ENCODE measurements around the gene ZFAND2A.
"Not testable (repeated sequence)": the region's sequence is repeated elsewhere in the genome, so short reads cannot be mapped to it uniquely, and the experiment has no call there.

Gene ZFAND2A

DNA sequence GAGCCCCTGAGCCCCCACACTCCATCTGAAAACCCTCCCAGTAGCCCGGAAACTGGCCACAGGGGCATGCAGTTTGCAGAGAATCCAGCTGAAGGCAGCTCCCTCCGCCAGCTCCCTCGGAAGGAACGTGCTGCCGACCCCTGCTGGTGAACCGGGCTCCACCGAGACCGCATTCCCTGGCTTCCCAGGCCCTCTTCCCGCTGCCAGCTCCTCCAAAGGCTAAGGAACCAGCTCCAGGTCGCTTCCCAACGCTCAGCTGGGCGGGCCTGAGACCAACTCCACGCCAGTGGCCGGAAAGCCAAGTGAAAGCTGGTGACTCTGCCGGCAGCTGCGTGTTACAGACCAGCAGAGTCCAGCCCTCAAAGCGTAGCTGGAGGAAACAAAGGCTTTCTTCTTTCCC, 36.3 kb downstream of the ZFAND2A start:
- peak; percentile 10 for DNase-seq (ENCODE audit: low read depth)

DNA sequence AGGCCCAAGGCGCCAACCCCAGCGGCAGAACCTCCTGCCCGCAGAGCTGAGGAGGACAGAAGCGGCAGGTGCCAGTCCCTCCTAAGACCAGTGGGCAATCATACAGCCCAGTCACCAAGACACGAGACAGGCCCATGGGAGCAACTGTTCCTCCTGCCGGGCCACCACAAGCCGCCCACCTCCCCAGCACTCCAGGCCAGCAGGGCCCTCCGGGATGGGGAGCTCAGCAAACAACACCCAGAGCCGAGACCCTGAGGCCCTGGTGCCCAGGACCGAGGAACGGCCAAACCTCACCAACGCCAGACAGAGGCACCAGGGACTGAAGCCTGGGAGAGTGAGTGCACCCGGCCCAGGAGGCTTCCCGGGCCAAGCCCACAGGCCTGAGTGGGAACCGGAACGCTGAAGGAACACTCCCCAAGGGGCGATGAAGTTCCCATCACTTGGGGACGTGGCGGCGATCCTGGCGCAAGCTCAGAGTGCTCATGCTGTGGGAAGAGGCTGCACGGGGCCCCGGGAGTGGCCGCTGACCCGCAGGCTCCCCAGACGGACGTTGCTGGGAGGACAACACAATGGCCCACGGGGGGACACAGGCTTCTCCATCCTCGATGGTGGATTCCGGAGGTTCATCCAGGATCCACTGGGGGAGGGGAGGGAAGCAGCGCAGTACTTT, 37.0 kb downstream of the ZFAND2A start:
- no peak for DNase-seq (ENCODE audit: low read depth)

DNA sequence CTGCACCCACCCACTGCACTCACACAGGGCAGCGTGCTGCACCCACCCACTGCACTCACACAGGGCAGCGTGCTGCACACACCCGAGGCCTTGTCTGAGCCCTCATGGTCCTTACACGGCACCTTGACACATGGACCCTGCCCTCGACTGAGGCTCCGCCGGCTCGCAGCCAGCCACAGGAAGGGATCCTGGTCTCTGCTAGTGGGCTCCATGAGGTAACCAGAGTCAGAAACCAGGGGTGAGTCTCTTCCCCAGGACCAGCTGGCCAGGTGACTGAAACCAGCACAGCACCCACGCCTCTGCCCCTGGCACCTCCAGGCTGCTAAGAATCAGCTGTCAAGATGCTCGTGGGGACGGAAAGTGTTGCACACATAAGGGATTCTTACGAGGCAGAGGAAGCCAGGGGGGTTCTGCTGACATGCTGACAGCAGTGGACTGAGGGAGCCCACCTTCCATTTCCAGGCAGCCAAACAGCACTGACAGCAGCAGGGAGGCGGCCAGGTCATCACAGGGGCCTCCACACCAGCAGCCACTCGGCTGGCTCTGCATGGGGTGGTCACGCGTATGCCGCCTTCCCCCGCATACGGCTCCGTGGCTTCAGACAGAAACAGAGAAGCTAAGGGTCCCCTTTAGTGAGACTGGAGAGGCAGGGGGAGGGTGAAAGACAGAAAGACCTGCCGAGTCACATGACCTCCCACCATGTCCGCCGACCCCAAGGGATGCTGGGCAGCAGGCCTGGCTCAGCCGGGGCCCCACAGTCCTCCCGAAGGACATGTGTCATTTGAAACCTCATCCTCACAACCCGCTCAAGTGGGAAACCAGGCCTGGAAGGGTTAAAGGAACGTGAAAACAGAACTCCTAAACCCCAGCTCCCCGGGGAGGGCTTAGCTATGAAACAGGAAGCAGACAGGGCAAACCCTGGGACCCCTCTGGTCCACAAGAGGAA, 37.8 kb downstream of the ZFAND2A start:
- DNase-seq (ENCODE audit: low read depth), result no peak

DNA sequence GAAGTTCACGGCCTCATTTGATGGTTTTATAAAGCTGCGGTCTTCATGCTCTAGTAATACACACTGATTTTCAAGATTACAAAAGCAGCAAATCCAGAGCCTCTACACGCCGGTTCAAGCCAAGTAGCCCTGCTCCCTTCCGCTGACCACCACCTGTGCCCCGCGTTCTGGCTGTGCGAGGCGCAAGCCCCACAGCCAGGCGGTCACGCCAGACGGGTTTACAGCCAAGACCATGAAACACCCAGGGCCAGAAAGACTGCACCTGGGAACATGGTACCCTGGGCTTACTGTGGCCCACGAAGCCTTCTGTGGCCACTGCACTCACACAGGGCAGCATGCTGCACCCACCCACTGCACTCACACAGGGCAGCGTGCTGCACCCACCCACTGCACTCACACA, 38.5 kb downstream of the ZFAND2A start:
- no peak for DNase-seq (ENCODE audit: low read depth)

DNA sequence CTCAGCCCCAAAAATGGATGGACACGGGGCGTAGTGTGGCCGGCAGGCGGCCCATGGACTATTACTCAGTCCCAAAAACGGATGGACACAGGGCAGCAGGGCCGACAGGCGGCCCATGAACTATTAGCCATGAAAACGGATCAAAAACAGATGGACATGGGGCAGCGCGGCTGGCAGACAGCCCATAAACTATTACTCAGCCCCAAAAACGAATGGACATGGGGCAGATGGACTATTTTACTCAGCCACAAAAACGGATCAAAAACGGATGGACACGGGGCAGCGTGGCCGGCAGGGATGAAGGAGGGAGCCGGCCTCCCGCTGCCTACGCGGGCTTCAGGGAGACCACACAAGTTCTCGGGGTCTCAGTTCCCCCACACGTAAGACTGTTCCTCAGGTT, 39.2 kb downstream of the ZFAND2A start:
- no peak for DNase-seq (ENCODE audit: low read depth)

DNA sequence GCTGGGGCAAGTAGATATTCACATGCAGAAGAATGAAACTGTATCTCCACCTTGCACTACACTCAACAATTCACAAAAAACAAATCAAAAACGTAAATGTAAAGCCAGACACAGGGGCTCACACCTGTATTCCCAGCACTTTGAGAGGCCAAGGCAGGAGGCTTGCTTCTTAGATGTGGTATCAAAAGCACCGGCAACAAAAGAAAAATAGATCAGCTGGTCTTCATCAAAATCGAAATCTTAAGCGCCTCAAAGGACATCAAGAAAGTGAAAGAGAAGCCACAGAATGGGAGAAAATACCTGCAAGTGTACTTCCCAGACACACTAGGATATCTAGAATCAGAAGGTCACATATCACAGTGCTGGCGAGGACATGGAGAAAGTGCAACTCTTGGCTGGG, 40.8 kb downstream of the ZFAND2A start:
- no peak for DNase-seq (ENCODE audit: low read depth)

DNA sequence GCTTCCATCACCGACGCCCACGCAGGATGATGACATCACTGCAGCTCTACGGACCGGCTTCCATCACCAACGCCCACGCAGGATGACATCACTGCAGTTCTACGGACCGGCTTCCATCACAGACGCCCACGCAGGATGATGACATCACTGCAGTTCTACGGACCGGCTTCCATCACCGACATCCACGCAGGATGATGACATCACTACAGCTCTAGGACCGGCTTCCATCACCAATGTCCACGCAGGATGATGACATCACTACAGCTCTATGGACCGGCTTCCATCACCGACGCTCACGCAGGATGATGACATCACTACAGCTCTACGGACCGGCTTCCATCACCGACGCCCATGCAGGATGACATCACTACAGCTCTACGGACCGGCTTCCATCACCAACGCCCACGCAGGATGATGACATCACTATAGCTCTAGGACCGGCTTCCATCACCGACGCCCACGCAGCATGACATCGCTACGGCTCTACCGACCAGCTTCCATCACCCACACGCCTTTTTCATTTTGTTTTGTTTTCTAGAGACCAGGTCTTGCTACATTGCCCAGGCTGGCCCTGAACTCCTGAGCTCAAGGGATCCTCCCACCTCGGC, 42.6 kb downstream of the ZFAND2A start:
- DNase-seq (ENCODE audit: low read depth), result no peak

DNA sequence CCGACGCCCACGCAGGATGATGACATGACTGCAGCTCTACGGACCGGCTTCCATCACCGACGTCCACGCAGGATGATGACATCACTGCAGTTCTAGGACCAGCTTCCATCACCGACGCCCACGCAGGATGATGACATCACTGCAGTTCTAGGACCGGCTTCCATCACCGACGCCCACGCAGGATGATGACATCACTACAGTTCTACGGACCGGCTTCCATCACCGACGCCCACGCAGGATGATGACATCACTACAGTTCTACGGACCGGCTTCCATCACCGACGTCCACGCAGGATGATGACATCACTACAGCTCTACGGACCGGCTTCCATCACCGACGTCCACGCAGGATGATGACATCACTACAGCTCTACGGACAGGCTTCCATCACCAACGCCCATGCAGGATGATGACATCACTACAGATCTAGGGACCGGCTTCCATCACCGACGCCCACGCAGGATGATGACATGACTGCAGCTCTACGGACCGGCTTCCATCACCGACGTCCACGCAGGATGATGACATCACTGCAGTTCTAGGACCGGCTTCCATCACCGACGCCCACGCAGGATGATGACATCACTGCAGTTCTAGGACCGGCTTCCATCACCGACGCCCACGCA, 43.5 kb downstream of the ZFAND2A start:
- DNase-seq (ENCODE audit: low read depth), result not testable (repeated sequence)

DNA sequence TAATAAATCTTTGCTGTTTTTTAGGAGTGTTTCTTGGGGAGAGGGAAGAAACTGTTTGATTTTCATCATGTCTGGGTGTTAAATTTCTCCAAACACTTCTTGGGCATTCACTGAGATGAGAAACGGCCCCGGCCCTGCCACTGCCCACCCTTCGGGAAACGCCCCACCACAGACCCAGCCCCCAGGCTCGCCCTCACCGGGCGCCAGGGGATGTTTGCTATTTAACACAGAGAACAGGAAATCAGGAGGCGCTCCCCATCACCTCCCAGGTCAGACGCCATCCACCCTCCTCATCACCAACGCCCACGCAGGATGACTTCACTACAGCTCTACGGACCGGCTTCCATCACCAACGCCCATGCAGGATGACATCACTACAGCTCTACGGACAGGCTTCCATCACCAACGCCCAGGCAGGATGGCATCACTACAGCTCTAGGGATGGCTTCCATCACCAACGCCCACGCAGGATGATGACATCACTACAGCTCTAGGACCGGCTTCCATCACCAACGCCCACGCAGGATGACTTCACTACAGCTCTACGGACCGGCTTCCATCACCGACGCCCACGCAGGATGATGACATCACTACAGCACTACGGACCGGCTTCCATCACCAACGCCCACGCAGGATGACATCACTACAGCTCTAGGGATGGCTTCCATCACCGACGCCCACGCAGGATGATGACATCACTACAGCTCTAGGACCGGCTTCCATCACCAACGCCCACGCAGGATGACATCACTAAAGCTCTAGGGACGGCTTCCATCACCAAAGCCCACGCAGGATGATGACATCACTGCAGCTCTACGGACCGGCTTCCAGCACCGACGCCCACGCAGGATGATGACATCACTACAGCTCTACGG, 44.6 kb downstream of the ZFAND2A start:
- not testable (repeated sequence) for DNase-seq (ENCODE audit: low read depth)

DNA sequence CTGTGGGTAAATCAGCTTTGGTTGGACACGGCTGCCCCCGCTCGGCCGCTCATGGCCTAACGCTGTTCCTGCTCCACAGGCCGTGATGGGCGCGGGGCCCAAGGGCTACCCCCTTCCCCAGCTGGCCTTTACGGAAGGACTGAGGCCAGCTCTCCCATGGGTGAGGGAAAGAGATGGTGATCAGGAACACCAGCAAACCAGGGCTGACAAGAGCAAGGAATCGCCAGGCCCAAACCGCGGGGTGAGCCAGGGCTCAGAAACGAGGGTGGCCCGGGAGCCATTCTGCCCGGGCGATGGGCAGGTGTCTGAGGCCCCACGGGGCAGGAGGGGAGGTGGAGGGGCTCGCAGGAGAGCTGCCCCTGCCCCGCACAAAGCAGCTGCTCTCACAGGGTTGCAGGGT, 45.5 kb downstream of the ZFAND2A start:
- no peak for DNase-seq (ENCODE audit: low read depth)

DNA sequence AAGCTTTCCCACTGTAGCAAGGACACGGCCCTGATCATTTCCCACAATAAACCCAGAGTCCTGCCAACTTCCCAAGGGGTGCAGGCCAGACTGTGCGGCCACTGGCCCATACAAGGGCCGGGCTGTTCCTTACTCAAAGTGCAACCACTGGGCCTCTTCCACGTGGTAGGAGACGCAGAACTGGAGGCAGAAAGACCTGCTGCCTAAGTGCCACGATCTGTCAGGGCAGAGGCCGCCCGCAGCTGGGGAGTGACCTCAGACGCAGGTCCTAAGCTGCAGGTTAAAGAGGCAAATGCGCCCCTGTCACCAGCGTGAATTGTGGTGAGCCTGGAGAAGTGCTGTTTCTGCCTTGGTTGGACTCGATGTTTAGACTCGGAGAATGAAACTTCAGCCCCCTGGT, 45.9 kb downstream of the ZFAND2A start:
- DNase-seq (ENCODE audit: low read depth), result no peak

DNA sequence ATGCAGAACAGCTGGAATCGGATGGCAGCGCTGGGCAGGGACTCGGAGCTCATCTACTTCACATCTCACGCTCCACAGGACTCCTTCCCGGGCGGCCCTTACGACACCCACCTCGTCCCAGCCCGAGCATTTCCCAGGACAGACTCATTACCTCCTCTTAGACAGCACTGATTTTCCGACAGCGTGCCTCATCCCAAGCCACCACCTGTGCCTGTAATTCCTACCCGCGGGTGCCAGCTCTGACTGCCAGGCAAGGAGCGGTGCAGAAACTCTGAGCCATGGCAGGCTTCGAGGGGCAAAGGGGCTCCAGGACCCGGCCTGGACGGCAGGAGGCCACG, 46.5 kb downstream of the ZFAND2A start:
- DNase-seq (ENCODE audit: low read depth), result no peak

DNA sequence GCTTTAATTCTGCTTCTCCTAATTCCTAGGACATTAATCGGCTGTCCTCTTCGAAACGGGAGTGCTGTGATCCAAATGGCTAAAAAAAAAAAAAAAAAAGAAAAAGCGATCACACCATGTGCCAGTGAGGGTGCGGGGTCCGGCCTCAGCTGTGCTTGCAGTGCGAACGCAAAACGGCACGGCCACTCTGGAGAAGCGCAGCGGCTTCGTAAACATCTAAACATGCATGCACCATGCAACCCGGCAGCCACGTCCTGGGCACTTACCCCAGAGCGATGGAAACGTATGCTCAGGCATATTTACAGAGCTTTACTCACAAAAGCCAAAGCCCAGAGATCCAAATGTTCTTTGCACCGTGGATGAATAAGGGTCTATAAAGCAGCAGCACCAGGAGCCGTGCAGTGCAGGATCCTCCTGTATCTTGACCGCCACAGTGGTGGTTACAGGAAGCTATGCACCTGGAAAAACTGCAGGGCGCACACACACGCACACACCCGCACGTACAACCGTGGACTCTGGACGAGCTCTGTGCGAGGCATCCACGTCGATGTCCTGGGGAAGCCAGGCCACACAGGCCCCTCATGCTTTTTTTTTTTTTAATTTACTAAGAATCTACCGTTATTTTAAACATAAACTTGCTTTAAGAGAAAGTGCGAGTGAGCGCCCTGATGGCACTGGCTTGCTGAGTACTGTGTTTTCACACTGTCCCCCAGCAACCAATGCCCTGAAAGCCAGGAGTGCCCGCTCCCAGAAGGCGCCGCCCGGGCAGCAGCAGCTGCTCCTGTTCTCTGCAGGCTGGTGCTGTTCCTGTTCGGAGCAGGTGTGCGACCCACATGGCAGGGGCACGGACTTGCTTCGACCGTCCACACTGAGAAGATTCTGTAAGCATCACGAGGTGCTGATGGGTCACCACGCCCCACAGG, 47.1 kb downstream of the ZFAND2A start:
- DNase-seq (ENCODE audit: low read depth), result no peak

DNA sequence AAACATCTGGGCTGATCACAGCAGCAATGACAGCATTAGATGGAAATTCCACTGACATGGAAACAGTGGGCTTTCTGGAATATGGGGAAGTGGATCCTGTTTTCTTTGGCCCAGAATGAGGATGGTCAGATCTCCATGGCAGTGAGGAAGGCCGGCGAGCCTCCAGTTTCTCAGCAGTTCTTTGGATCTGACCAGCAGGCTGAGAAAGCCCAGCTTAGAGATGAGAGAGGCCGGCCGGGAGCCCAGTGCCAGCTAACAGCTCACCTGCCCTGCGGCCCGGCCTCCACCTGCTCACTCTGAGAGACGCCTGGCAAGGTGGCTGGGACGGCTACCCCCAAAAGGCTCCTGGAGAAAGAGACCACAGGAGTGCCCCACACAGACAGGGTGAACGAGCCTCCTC, 47.9 kb downstream of the ZFAND2A start:
- DNase-seq (ENCODE audit: low read depth), result no peak

DNA sequence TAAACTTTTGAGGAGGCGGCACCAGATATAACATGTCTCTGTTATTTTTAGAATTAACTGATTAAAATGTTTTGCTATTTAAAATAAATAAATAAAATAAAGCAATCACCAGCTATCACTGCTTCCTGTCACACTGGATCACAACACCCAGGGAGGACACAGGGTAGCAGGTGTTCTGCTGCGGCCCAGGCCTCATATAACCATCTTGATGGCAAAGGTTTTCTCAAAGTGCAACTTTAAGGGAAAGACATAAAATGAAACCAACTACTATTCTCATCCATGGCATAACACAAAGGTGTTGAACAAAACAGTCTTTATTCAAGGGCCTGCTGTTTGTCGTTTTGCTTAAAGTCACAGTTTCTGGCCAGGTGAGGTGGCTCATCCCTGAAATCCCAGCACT, 48.8 kb downstream of the ZFAND2A start:
- DNase-seq (ENCODE audit: low read depth), result no peak

DNA sequence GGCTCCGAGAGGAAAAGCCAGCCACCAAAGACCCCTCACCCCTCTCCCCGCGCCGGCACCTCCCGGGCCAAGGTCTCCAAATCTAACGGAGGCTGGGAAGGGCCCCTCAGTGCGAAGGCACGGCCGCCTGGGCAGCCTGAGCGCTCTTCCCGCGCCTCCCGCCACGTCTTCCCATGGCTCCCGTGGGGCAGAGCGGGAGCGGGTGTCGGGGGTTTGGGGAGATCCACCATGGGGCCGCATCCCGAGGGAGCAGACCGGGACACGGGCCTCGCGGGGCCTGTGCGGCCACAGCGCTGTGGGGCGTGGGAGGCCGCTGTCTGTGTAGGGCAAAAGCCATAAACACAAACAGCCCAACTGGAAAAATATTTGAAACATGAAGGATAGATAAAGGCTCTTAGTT, 49.6 kb downstream of the ZFAND2A start:
- no peak for DNase-seq (ENCODE audit: low read depth)

DNA sequence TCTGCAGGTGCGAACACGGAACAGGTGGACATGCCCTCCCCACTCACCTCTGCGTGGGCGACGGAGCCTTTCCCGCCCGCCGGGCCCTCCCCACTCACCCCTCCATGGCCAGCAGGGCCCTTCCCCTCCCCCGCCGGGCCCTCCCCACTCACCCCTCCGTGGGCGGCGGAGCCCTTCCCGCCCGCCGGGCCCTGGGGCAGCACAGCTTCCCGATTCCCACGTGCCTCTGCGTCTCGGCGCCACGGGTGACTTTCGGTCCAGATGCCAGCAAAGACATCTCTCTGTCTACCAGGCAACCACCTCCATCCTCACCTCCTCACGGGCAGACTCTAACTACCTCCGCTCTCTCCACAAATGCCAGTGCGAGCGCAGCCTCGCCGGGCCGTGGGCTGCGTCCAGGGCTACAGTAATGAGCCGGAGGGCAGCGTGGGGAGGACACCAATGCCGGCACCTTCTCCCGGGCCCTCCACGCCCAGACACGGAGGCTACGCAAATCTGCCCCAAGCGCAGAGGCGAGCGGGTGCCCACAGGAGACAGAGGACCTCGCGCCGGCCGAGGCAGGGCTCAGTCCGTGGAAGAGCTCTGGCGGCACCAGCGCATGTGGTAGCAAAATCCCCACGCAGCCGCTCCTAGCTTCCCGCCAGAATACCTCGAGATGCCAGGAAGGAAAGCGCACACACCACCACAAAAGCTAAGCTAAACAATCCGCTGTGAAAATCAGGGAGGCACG, 50.2 kb downstream of the ZFAND2A start:
- DNase-seq (ENCODE audit: low read depth), result no peak

DNA sequence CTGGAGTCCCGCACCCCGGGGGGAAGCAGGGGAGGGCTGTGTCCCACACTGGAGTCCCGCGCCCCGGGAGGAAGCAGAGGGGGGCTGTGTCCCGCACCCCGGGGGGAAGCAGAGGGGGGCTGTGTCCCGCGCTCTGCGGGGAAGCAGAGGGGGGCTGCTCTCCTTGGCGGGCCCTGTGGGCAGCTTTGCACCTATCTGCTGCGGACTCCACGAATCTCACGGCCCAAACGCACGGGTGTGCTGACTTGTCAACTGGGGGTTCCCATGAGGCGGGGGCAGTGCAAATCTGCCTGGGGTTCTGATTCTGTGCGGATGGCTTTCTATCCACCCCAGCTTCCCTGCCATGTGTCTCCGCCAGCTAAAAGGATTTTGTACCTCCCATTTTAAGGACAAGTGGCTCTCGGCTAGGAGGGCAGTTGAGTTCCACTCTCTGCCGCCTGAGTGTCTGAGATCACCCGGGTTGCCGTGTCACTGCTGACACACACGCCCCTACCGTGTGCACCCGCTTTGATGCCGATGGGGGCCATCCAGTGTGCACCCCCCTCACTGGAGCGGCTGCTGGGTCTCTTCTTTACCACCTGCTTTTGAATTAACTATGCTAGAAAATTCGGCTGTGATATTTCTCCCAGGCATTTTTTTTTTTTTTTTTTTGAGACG, 51.6 kb downstream of the ZFAND2A start:
- DNase-seq (ENCODE audit: low read depth), result no peak

DNA sequence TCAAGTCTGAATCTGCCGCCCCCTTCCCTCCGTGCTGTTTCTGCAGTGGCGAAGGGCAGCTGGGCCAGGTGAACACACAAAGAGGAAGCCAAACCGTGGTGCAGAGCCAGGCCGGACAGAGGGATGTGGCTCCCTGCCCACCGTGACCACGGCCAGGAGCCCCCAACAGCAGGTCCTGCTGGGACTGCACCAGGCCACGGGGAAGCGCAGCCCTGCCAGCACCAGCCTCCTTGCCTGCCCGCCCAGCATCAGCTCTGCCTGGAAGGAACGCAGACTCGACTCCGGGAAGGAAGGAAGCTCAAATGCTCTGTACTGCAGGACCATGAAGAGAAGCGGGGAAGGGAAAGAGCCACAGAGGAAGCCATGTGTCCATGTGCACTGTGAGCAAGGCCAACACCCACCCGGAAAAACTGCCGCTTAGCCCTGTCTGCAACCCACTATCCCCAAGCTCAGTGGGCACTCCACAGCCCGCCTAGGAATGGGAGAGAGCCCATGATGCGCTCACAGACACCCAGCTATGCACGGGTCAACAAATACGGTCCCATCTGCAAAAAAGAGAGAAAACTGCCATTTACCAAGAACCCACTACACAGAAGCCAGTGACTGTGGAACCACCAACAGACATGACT, 53.1 kb downstream of the ZFAND2A start:
- no peak for DNase-seq (ENCODE audit: low read depth)

All from GM04504 (cell line).